ENCODE measurements around the gene SMIM12.

Gene SMIM12

DNA sequence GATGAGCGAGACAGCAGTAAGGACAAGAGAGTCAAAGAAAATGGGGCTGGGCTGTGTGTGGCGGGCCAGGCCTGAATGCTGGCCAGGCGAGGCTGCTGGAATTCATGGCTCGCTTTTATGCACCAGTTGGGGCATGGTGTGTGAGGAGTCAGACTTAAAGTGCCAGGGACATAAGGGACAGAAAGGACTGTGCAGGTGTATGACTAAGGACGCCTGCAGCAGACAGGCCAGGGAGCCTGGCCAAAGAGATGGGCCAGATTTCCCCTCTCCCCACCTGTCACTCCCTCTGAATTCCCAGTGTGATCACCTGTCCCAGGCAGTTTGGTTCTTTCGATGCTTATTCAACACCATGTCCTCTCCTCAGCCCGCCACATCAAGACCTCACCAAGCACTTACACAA is 16.9 kb upstream of the SMIM12 start:
- Histone ChIP-seq H3K4me3 (ENCODE audit: low read depth in 1 of 5, low read length in 5 of 5) (no peak overlapping the region), H3K27me3 (ENCODE audit: control insufficient read depth in 5 of 5, insufficient read depth in 4 of 5, low read length in 5 of 5) (peaks cover 10 to 32% (median 25%) of the 10 kb centered on the region in 5 donors), H3K9ac (ENCODE audit: low read length in 5 of 5) (no peak overlapping the region), H3K9me3 (ENCODE audit: control insufficient read depth in 5 of 5, low read length in 5 of 5) (peaks cover 3 to 4% (median 3%) of the 10 kb centered on the region in 5 donors), H3K4me1 (ENCODE audit: control insufficient read depth in 5 of 5, insufficient read depth in 5 of 5, low read length in 5 of 5) (no peaks in the 10 kb centered on the region), H3K36me3 (ENCODE audit: control insufficient read depth in 5 of 5, insufficient read depth in 5 of 5, low read length in 5 of 5) (no peaks in the 10 kb centered on the region), H3K27ac (ENCODE audit: low read depth, low read length) (no peak overlapping the region)

DNA sequence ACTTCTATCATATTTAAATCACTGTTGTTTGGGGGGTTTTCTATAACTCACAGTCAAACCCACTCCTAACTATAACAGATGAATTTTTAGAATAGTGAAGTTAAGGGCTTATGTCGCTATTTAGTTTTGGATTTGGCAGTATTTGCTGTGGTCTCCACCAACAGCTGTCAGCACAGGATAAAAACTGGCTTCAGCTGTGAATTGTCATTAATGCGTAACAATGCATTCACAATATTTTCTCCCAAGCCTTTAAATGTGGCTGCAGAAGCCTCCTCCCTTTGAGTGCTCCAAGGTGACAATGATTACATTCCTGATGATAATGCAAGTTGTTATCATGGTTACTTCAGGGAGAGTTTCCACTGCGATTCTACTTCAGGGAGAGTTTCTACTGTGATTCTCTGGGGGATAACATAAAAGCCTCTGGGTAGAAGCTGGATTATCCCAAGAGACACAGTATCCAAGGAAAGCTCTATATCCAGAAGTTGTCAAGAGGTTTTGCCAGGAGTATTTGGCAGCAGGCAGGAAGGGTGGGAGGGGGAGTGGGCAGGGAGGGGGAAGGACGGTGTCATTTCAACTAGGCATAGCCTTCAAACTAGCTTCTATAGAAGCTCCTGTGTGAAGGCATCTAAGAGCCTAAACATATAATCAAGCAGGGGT is 14.9 kb upstream of the SMIM12 start:
- no peak overlapping the region for H3K27ac ChIP-seq (ENCODE audit: low read depth, low read length)
- H3K4me3 ChIP-seq (ENCODE audit: low read depth in 1 of 5, low read length in 5 of 5), result no peak overlapping the region
- H3K9me3 ChIP-seq (ENCODE audit: control insufficient read depth in 5 of 5, low read length in 5 of 5), result no peaks in the 10 kb centered on the region
- no peaks in the 10 kb centered on the region for H3K36me3 ChIP-seq (ENCODE audit: control insufficient read depth in 5 of 5, insufficient read depth in 5 of 5, low read length in 5 of 5)
- no peaks in the 10 kb centered on the region for H3K4me1 ChIP-seq (ENCODE audit: control insufficient read depth in 5 of 5, insufficient read depth in 5 of 5, low read length in 5 of 5)
- peaks cover 10 to 35% (median 33%) of the 10 kb centered on the region in 5 donors for H3K27me3 ChIP-seq (ENCODE audit: control insufficient read depth in 5 of 5, insufficient read depth in 4 of 5, low read length in 5 of 5)
- no peak overlapping the region for H3K9ac ChIP-seq (ENCODE audit: low read length in 5 of 5)

DNA sequence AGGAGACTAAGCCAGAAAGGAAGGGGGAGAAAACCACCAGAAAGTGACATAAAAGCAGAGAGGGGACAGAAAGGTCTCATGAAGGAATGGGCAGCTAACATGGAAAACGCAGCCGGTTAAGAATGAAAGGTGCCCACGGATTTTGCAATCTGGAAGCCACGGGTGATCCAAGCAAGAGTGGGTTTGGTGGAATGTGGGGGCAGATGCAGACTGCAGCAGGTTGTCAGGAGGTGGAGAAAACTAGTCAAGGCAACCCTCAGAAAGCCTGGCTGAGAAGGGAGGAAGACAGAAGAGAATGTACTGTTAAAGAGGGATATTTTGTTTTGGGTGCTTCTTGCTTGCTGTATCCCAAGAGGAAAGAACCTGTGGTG is 12.6 kb upstream of the SMIM12 start:
- Histone ChIP-seq H3K9ac (ENCODE audit: low read length in 5 of 5) (no peak overlapping the region), H3K27me3 (ENCODE audit: control insufficient read depth in 5 of 5, insufficient read depth in 4 of 5, low read length in 5 of 5) (peaks cover 10 to 35% (median 32%) of the 10 kb centered on the region in 5 donors), H3K27ac (ENCODE audit: low read depth, low read length) (no peak overlapping the region), H3K4me1 (ENCODE audit: control insufficient read depth in 5 of 5, insufficient read depth in 5 of 5, low read length in 5 of 5) (peaks cover 0 to 14% (median 2%) of the 10 kb centered on the region in 5 donors), H3K36me3 (ENCODE audit: control insufficient read depth in 5 of 5, insufficient read depth in 5 of 5, low read length in 5 of 5) (no peaks in the 10 kb centered on the region), H3K9me3 (ENCODE audit: control insufficient read depth in 5 of 5, low read length in 5 of 5) (no peaks in the 10 kb centered on the region), H3K4me3 (ENCODE audit: low read depth in 1 of 5, low read length in 5 of 5) (no peak overlapping the region)

- Histone ChIP-seq H3K36me3 (ENCODE audit: control insufficient read depth in 5 of 5, insufficient read depth in 5 of 5, low read length in 5 of 5) (no peaks in the 10 kb centered on the region), H3K9me3 (ENCODE audit: control insufficient read depth in 5 of 5, low read length in 5 of 5) (no peaks in the 10 kb centered on the region), H3K27me3 (ENCODE audit: control insufficient read depth in 5 of 5, insufficient read depth in 4 of 5, low read length in 5 of 5) (peaks cover 10 to 33% (median 31%) of the 10 kb centered on the region in 5 donors), H3K9ac (ENCODE audit: low read length in 5 of 5) (no peak overlapping the region), H3K4me1 (ENCODE audit: control insufficient read depth in 5 of 5, insufficient read depth in 5 of 5, low read length in 5 of 5) (peaks cover 1 to 19% (median 7%) of the 10 kb centered on the region in 5 donors), H3K27ac (ENCODE audit: low read depth, low read length) (no peak overlapping the region), H3K4me3 (ENCODE audit: low read depth in 1 of 5, low read length in 5 of 5) (no peak overlapping the region)
These were observed 12.0 kb upstream of the SMIM12 start for GRCh38 chr1:34871443-34872132.

DNA sequence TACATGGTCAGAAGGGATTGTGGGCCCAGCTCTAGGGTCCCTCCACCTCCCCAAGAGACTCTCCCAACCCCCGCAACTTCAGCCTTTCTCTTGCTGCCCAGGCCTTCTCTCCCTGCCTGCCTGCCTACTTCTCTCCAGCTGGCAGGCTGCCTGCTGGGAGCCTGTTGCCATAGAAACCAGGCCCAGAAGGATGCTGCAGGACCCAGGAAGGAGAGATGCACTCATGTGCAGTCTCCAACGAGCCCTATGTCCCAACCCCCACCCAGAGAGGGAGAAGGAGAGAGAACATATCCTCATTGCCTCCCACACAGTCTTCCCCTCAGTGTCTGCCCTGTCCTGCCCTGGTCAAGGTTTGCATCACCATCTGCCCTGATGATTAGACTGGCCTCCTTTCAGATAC is 10.8 kb upstream of the SMIM12 start:
- no peak overlapping the region for H3K27ac ChIP-seq (ENCODE audit: low read depth, low read length)
- peaks cover 1 to 30% (median 17%) of the 10 kb centered on the region in 5 donors for H3K4me1 ChIP-seq (ENCODE audit: control insufficient read depth in 5 of 5, insufficient read depth in 5 of 5, low read length in 5 of 5)
- H3K27me3 ChIP-seq (ENCODE audit: control insufficient read depth in 5 of 5, insufficient read depth in 4 of 5, low read length in 5 of 5), result peaks cover 10 to 31% (median 24%) of the 10 kb centered on the region in 5 donors
- H3K4me3 ChIP-seq (ENCODE audit: low read depth in 1 of 5, low read length in 5 of 5), result no peak overlapping the region
- H3K9ac ChIP-seq (ENCODE audit: low read length in 5 of 5), result peak overlapping the region in 1 of 5 donors; percentile 15
- H3K9me3 ChIP-seq (ENCODE audit: control insufficient read depth in 5 of 5, low read length in 5 of 5), result no peaks in the 10 kb centered on the region
- no peaks in the 10 kb centered on the region for H3K36me3 ChIP-seq (ENCODE audit: control insufficient read depth in 5 of 5, insufficient read depth in 5 of 5, low read length in 5 of 5)

- Histone ChIP-seq H3K4me1 (ENCODE audit: control insufficient read depth in 5 of 5, insufficient read depth in 5 of 5, low read length in 5 of 5) (peaks cover 1 to 33% (median 17%) of the 10 kb centered on the region in 5 donors), H3K36me3 (ENCODE audit: control insufficient read depth in 5 of 5, insufficient read depth in 5 of 5, low read length in 5 of 5) (no peaks in the 10 kb centered on the region), H3K27me3 (ENCODE audit: control insufficient read depth in 5 of 5, insufficient read depth in 4 of 5, low read length in 5 of 5) (peaks cover 10 to 31% (median 21%) of the 10 kb centered on the region in 5 donors), H3K27ac (ENCODE audit: low read depth, low read length) (no peak overlapping the region), H3K9me3 (ENCODE audit: control insufficient read depth in 5 of 5, low read length in 5 of 5) (no peaks in the 10 kb centered on the region), H3K4me3 (ENCODE audit: low read depth in 1 of 5, low read length in 5 of 5) (no peak overlapping the region), H3K9ac (ENCODE audit: low read length in 5 of 5) (no peak overlapping the region)
These were observed 10.2 kb upstream of the SMIM12 start for GRCh38 chr1:34869760-34870159.

- no peak overlapping the region for H3K9ac ChIP-seq (ENCODE audit: low read length in 5 of 5)
- H3K36me3 ChIP-seq (ENCODE audit: control insufficient read depth in 5 of 5, insufficient read depth in 5 of 5, low read length in 5 of 5), result no peaks in the 10 kb centered on the region
- no peaks in the 10 kb centered on the region for H3K9me3 ChIP-seq (ENCODE audit: control insufficient read depth in 5 of 5, low read length in 5 of 5)
- no peak overlapping the region for H3K4me3 ChIP-seq (ENCODE audit: low read depth in 1 of 5, low read length in 5 of 5)
- peaks cover 4 to 23% (median 17%) of the 10 kb centered on the region in 5 donors for H3K27me3 ChIP-seq (ENCODE audit: control insufficient read depth in 5 of 5, insufficient read depth in 4 of 5, low read length in 5 of 5)
- peaks cover 1 to 33% (median 17%) of the 10 kb centered on the region in 5 donors for H3K4me1 ChIP-seq (ENCODE audit: control insufficient read depth in 5 of 5, insufficient read depth in 5 of 5, low read length in 5 of 5)
- H3K27ac ChIP-seq (ENCODE audit: low read depth, low read length), result no peak overlapping the region
These were observed 8.9 kb upstream of the SMIM12 start for GRCh38 chr1:34868230-34869049.

- Histone ChIP-seq H3K27ac (ENCODE audit: low read depth, low read length) (no peak overlapping the region), H3K9me3 (ENCODE audit: control insufficient read depth in 5 of 5, low read length in 5 of 5) (no peaks in the 10 kb centered on the region), H3K9ac (ENCODE audit: low read length in 5 of 5) (peak overlapping the region in 1 of 5 donors; percentile 69), H3K4me3 (ENCODE audit: low read depth in 1 of 5, low read length in 5 of 5) (peak overlapping the region in 1 of 5 donors; percentile 71), H3K27me3 (ENCODE audit: control insufficient read depth in 5 of 5, insufficient read depth in 4 of 5, low read length in 5 of 5) (peaks cover 3 to 13% (median 11%) of the 10 kb centered on the region in 5 donors), H3K4me1 (ENCODE audit: control insufficient read depth in 5 of 5, insufficient read depth in 5 of 5, low read length in 5 of 5) (peaks cover 1 to 33% (median 17%) of the 10 kb centered on the region in 5 donors), H3K36me3 (ENCODE audit: control insufficient read depth in 5 of 5, insufficient read depth in 5 of 5, low read length in 5 of 5) (no peaks in the 10 kb centered on the region)
These were observed 7.9 kb upstream of the SMIM12 start for GRCh38 chr1:34867415-34867814.

GRCh38 chr1:34866762-34867109 is 7.2 kb upstream of the SMIM12 start:
- H3K4me3 ChIP-seq (ENCODE audit: low read depth in 1 of 5, low read length in 5 of 5), result peak overlapping the region in 4 of 5 donors; percentile 71 to 81 (median 74)
- no peaks in the 10 kb centered on the region for H3K9me3 ChIP-seq (ENCODE audit: control insufficient read depth in 5 of 5, low read length in 5 of 5)
- peak overlapping the region in 4 of 5 donors; percentile 66 to 85 (median 72) for H3K9ac ChIP-seq (ENCODE audit: low read length in 5 of 5)
- peaks cover 1 to 33% (median 17%) of the 10 kb centered on the region in 5 donors for H3K4me1 ChIP-seq (ENCODE audit: control insufficient read depth in 5 of 5, insufficient read depth in 5 of 5, low read length in 5 of 5)
- H3K27ac ChIP-seq (ENCODE audit: low read depth, low read length), result no peak overlapping the region
- H3K36me3 ChIP-seq (ENCODE audit: control insufficient read depth in 5 of 5, insufficient read depth in 5 of 5, low read length in 5 of 5), result no peaks in the 10 kb centered on the region
- peaks cover 0 to 11% (median 6%) of the 10 kb centered on the region in 5 donors for H3K27me3 ChIP-seq (ENCODE audit: control insufficient read depth in 5 of 5, insufficient read depth in 4 of 5, low read length in 5 of 5)

All from subcutaneous abdominal adipose tissue (tissue), 5 donors.